Memory B cell (primary cell): ENCODE data around the gene SLC25A38.

Experiments
- ATAC-seq: fragments of 150-1000 bp; cut with Tn5 transposase; 2 replicates; pipeline ENCODE4 v1.10.0; 2021; ENCODE audit warnings: low read depth, mild to moderate bottlenecking, moderate library complexity
- DNase-seq, 2 donors: peaks; one replicate each; pipeline ENCODE4 v3.0.0; 2022; ENCODE audit warnings: low spot score in 2 of 2
- H3K27ac Mint-ChIP-seq: one replicate; pipeline ENCODE4 v1.8.0; 2022; ENCODE audit warnings: mild to moderate bottlenecking, moderate library complexity, mixed read lengths
- H3K27me3 Mint-ChIP-seq: one replicate; pipeline ENCODE4 v1.8.0; 2022; ENCODE audit warnings: mixed read lengths
- H3K36me3 Mint-ChIP-seq: one replicate; pipeline ENCODE4 v1.8.0; 2022; ENCODE audit warnings: mild to moderate bottlenecking, mixed read lengths
- H3K4me1 Mint-ChIP-seq: one replicate; pipeline ENCODE4 v1.8.0; 2022; ENCODE audit warnings: mixed read lengths
- H3K4me3 Mint-ChIP-seq: one replicate; pipeline ENCODE4 v1.8.0; 2022; ENCODE audit warnings: mild to moderate bottlenecking, moderate library complexity, mixed read lengths
- H3K9me3 Mint-ChIP-seq: one replicate; pipeline ENCODE4 v1.8.0; 2022; ENCODE audit warnings: mixed read lengths

Gene SLC25A38

GRCh38 chr3:39384665-39385000 lies 1.5 kb downstream of the SLC25A38 start:
- no peak for ATAC-seq
- H3K27ac Mint-ChIP-seq, result no peak overlapping the region
- peak overlapping the region; percentile 98 for H3K4me3 Mint-ChIP-seq
- peaks cover 39% of the 10 kb centered on the region for H3K4me1 Mint-ChIP-seq
- no peaks in the 10 kb centered on the region for H3K9me3 Mint-ChIP-seq
- DNase-seq, result no peak
- no peaks in the 10 kb centered on the region for H3K27me3 Mint-ChIP-seq
- peaks cover 9% of the 10 kb centered on the region for H3K36me3 Mint-ChIP-seq

GRCh38 chr3:39385456-39386090 lies 2.4 kb downstream of the SLC25A38 start:
- Mint-ChIP-seq H3K36me3 (peaks cover 13% of the 10 kb centered on the region), H3K9me3 (no peaks in the 10 kb centered on the region), H3K4me1 (peaks cover 45% of the 10 kb centered on the region), H3K4me3 (peak overlapping the region; percentile 6), H3K27me3 (no peaks in the 10 kb centered on the region), H3K27ac (peak overlapping the region; percentile 4)
- DNase-seq (no peak), ATAC-seq (no peak)

GRCh38 chr3:39386318-39386717 lies 3.1 kb downstream of the SLC25A38 start:
- Mint-ChIP-seq H3K4me1 (peaks cover 49% of the 10 kb centered on the region), H3K4me3 (no peak overlapping the region), H3K36me3 (peaks cover 18% of the 10 kb centered on the region), H3K27ac (peak overlapping the region; percentile 82), H3K27me3 (no peaks in the 10 kb centered on the region), H3K9me3 (no peaks in the 10 kb centered on the region)
- ATAC-seq, result no peak
- DNase-seq, result no peak

- no peaks in the 10 kb centered on the region for H3K9me3 Mint-ChIP-seq
- no peaks in the 10 kb centered on the region for H3K27me3 Mint-ChIP-seq
- DNase-seq (no peak), ATAC-seq (no peak)
- H3K27ac Mint-ChIP-seq, result peak overlapping the region; percentile 82
- peaks cover 25% of the 10 kb centered on the region for H3K36me3 Mint-ChIP-seq
- peak overlapping the region; percentile 15 for H3K4me3 Mint-ChIP-seq
- peaks cover 49% of the 10 kb centered on the region for H3K4me1 Mint-ChIP-seq
These were observed 4.3 kb downstream of the SLC25A38 start for GRCh38 chr3:39387411-39387975.

GRCh38 chr3:39388153-39388552 lies 5.0 kb downstream of the SLC25A38 start:
- Mint-ChIP-seq H3K36me3 (peaks cover 25% of the 10 kb centered on the region), H3K4me1 (peaks cover 49% of the 10 kb centered on the region), H3K27me3 (no peaks in the 10 kb centered on the region), H3K4me3 (no peak overlapping the region), H3K27ac (peak overlapping the region; percentile 82), H3K9me3 (no peaks in the 10 kb centered on the region)
- no peak for ATAC-seq
- no peak for DNase-seq

- H3K36me3 Mint-ChIP-seq, result peaks cover 26% of the 10 kb centered on the region
- H3K4me3 Mint-ChIP-seq, result peak overlapping the region; percentile 64
- peak overlapping the region; percentile 82 for H3K27ac Mint-ChIP-seq
- H3K4me1 Mint-ChIP-seq, result peaks cover 49% of the 10 kb centered on the region
- no peak for DNase-seq
- no peaks in the 10 kb centered on the region for H3K27me3 Mint-ChIP-seq
- ATAC-seq, result peak; percentile 15
- H3K9me3 Mint-ChIP-seq, result no peaks in the 10 kb centered on the region
These were observed 5.6 kb downstream of the SLC25A38 start for GRCh38 chr3:39388741-39389248.

- Mint-ChIP-seq H3K4me3 (peak overlapping the region; percentile 40), H3K27ac (peak overlapping the region; percentile 57), H3K27me3 (no peaks in the 10 kb centered on the region), H3K4me1 (peaks cover 46% of the 10 kb centered on the region), H3K36me3 (peaks cover 37% of the 10 kb centered on the region), H3K9me3 (no peaks in the 10 kb centered on the region)
- DNase-seq (no peak), ATAC-seq (no peak)
These were observed 7.0 kb downstream of the SLC25A38 start for GRCh38 chr3:39390181-39390580.

GRCh38 chr3:39396690-39397089 lies 13.5 kb downstream of the SLC25A38 start:
- Mint-ChIP-seq H3K27ac (no peak overlapping the region), H3K4me1 (no peaks in the 10 kb centered on the region), H3K4me3 (no peak overlapping the region), H3K27me3 (no peaks in the 10 kb centered on the region), H3K36me3 (peaks cover 41% of the 10 kb centered on the region), H3K9me3 (no peaks in the 10 kb centered on the region)
- ATAC-seq (no peak), DNase-seq (no peak)

GRCh38 chr3:39398700-39399099 lies 15.5 kb downstream of the SLC25A38 start:
- DNase-seq, result no peak
- Mint-ChIP-seq H3K36me3 (peaks cover 36% of the 10 kb centered on the region), H3K27ac (peak overlapping the region; percentile 35)

GRCh38 chr3:39401983-39402382 lies 18.8 kb downstream of the SLC25A38 start:
- H3K36me3 Mint-ChIP-seq, result peaks cover 20% of the 10 kb centered on the region
- H3K4me1 Mint-ChIP-seq, result no peaks in the 10 kb centered on the region
- H3K4me3 Mint-ChIP-seq, result no peak overlapping the region
- no peaks in the 10 kb centered on the region for H3K27me3 Mint-ChIP-seq
- DNase-seq, result no peak
- no peak overlapping the region for H3K27ac Mint-ChIP-seq
- no peak for ATAC-seq
- H3K9me3 Mint-ChIP-seq, result no peaks in the 10 kb centered on the region

More at GRCh38 chr3:39398700-39399099, 15.5 kb downstream of the SLC25A38 start:
- H3K27me3 Mint-ChIP-seq, result no peaks in the 10 kb centered on the region
- H3K4me3 Mint-ChIP-seq, result no peak overlapping the region
- H3K9me3 Mint-ChIP-seq, result no peaks in the 10 kb centered on the region
- no peak for ATAC-seq
- H3K4me1 Mint-ChIP-seq, result no peaks in the 10 kb centered on the region

- H3K4me3 Mint-ChIP-seq, result no peak overlapping the region
- no peaks in the 10 kb centered on the region for H3K27me3 Mint-ChIP-seq
- H3K9me3 Mint-ChIP-seq, result no peaks in the 10 kb centered on the region
- H3K4me1 Mint-ChIP-seq, result peaks cover 16% of the 10 kb centered on the region
- no peak overlapping the region for H3K27ac Mint-ChIP-seq
- peaks cover 18% of the 10 kb centered on the region for H3K36me3 Mint-ChIP-seq
- no peak for DNase-seq
- no peak for ATAC-seq
These were observed 21.9 kb downstream of the SLC25A38 start for GRCh38 chr3:39404943-39405686.

GRCh38 chr3:39405687-39406367 lies 22.7 kb downstream of the SLC25A38 start:
- Mint-ChIP-seq H3K27me3 (no peaks in the 10 kb centered on the region), H3K36me3 (peaks cover 18% of the 10 kb centered on the region), H3K27ac (peak overlapping the region; percentile 91), H3K9me3 (no peaks in the 10 kb centered on the region), H3K4me3 (peak overlapping the region; percentile 94), H3K4me1 (peaks cover 19% of the 10 kb centered on the region)
- no peak for ATAC-seq
- DNase-seq, result no peak

GRCh38 chr3:39406368-39407258 lies 23.4 kb downstream of the SLC25A38 start, which contains the start of gene RPSA:
RPSA (plus strand) TSS chr3:39406720; CDS start chr3:39407654, 934 bp downstream.
- DNase-seq (peak; percentile 88 to 94), ATAC-seq (peak; percentile 88)
- peak within 1 kb of the TSS; percentile 94 for H3K4me3 Mint-ChIP-seq
- H3K9me3 Mint-ChIP-seq, result no peaks in the 10 kb centered on the region
- no peaks in the 10 kb centered on the region for H3K27me3 Mint-ChIP-seq
- H3K4me1 Mint-ChIP-seq, result peaks cover 25% of the 10 kb centered on the region
- H3K27ac Mint-ChIP-seq, result peak within 1 kb of the TSS; percentile 91
- peaks cover 20% of the 10 kb centered on the region for H3K36me3 Mint-ChIP-seq
